A673 (cell line): ENCODE results near the gene ANGEL2.

ENCODE experiments used
- CTCF ChIP-seq: fragments of 300-800, 200-600 bp; sonication (generic); conservative IDR thresholded peaks from 2 replicates; pipeline ENCODE4 v1.5.1; 2017; ENCODE audit warnings: low read depth, mild to moderate bottlenecking, antibody characterized with exemption, low read length, moderate library complexity, mixed read lengths
- EZH2 ChIP-seq: fragments of 200-600 bp; sonication (generic); IDR thresholded peaks from 2 replicates; pipeline ENCODE4 v1.6.1; 2017; ENCODE audit warnings: borderline replicate concordance, low read depth, mild to moderate bottlenecking, mixed read lengths, antibody characterized with exemption, low read length; ENCODE audit not compliant: poor library complexity, severe bottlenecking

DNA sequence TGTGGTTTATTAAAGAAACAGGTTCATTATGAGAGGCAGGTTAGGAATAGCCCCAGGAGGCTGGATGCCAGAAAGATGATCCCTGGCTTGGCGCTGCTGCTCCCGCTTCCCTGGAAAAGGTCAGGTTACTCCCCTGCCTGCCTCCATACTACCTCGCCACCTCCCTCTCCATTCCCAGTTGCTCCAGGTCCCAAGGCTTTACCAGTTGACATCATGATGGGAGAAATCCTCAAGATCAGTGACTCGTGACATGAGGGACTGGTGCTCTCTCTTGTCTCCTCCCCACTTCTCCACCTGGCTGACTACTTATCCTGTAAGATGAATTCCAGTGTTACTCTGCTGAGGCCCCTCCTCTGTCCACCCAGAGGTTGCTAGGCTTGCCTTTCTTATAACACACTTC lies 45.6 kb downstream of the ANGEL2 start:
- TF ChIP-seq CTCF (no peak), EZH2 (no peak)
